DND-41 (cell line): ENCODE data around the gene DNAJC10.
"Not testable (repeated sequence)": the region's sequence is repeated elsewhere in the genome, so short reads cannot be mapped to it uniquely, and the experiment has no call there.

Experiments used
- ATAC-seq: fragments of 200-7000 bp; cut with Tn5 transposase; 3 replicates; pipeline ENCODE4 v1.9.1; 2021; ENCODE audit warnings: low read depth; ENCODE audit not compliant: insufficient read depth
- DNase-seq: peaks from one replicate; pipeline ENCODE4 v3.0.0-alpha.2; 2020
- H2AFZ ChIP-seq: 2 replicates; pipeline ENCODE4 v1.6.0; 2012; ENCODE audit warnings: low read depth, low read length
- H3K27ac ChIP-seq: 2 replicates; pipeline ENCODE4 v1.5.1; 2012; ENCODE audit warnings: low read length, inconsistent platforms
- H3K27me3 ChIP-seq: fragments of 200-600 bp; sonication (generic); 2 replicates; pipeline ENCODE4 v1.6.0; 2012; ENCODE audit warnings: low read length, mild to moderate bottlenecking, inconsistent platforms; ENCODE audit not compliant: insufficient read depth, poor library complexity
- H3K36me3 ChIP-seq: 2 replicates; pipeline ENCODE4 v1.5.1; 2012; ENCODE audit warnings: low read length, inconsistent platforms; ENCODE audit not compliant: insufficient read depth
- H3K4me1 ChIP-seq: 2 replicates; pipeline ENCODE4 v1.5.1; 2012; ENCODE audit warnings: mild to moderate bottlenecking, low read length; ENCODE audit not compliant: insufficient read depth
- H3K4me2 ChIP-seq: 2 replicates; pipeline ENCODE4 v1.6.0; 2012; ENCODE audit warnings: mild to moderate bottlenecking, moderate library complexity, low read length, inconsistent platforms; ENCODE audit not compliant: insufficient read depth
- H3K4me3 ChIP-seq, 2 experiments: fragments of 200-600 bp in 1 of 2; shearing (Covaris generic) in 1 of 2; 2 replicates each; pipeline ENCODE4 v1.5.1; 2012 to 2016; ENCODE audit warnings: inconsistent platforms in 2 of 2, low read length in 2 of 2, mild to moderate bottlenecking in 2 of 2, low read depth in 1 of 2, moderate library complexity in 1 of 2
- H3K79me2 ChIP-seq: 2 replicates; pipeline ENCODE4 v1.6.0; 2012; ENCODE audit warnings: low read length, inconsistent platforms; ENCODE audit not compliant: insufficient read depth
- H3K9ac ChIP-seq: 2 replicates; pipeline ENCODE4 v1.6.0; 2012; ENCODE audit warnings: low read depth, mild to moderate bottlenecking, inconsistent platforms, low read length, moderate library complexity
- H3K9me3 ChIP-seq: 2 replicates; pipeline ENCODE4 v1.5.1; 2012; ENCODE audit warnings: low read length, moderate library complexity, mild to moderate bottlenecking, inconsistent platforms; ENCODE audit not compliant: insufficient read depth, severe bottlenecking
- H4K20me1 ChIP-seq: 2 replicates; pipeline ENCODE4 v1.6.0; 2012; ENCODE audit warnings: low read length; ENCODE audit not compliant: insufficient read depth
- CTCF ChIP-seq: IDR thresholded peaks from 2 replicates; pipeline ENCODE4 v1.5.1; 2012; ENCODE audit warnings: borderline replicate concordance, low read length, moderate library complexity, mild to moderate bottlenecking; ENCODE audit not compliant: poor library complexity, severe bottlenecking; ENCODE audit errors: extremely low read depth
- EZH2 ChIP-seq: IDR thresholded peaks from 3 replicates; pipeline ENCODE4 v1.6.1; 2012; ENCODE audit warnings: borderline replicate concordance, low read depth, mild to moderate bottlenecking, moderate library complexity, low read length, inconsistent platforms; ENCODE audit not compliant: severe bottlenecking

DNAJC10 gene

GRCh38 chr2:182682210-182682609 lies 33.8 kb upstream of the DNAJC10 start:
- Histone ChIP-seq H3K27me3 (no peaks in the 10 kb centered on the region), H3K27ac (no peak overlapping the region), H4K20me1 (no peaks in the 10 kb centered on the region), H3K9me3 (no peaks in the 10 kb centered on the region), H3K79me2 (no peaks in the 10 kb centered on the region), H3K4me3 (no peak overlapping the region), H3K4me2 (no peak overlapping the region), H3K36me3 (no peaks in the 10 kb centered on the region), H3K4me1 (no peaks in the 10 kb centered on the region), H2AFZ (no peak overlapping the region), H3K9ac (no peak overlapping the region)
- no peak for TF ChIP-seq EZH2
- ATAC-seq = no peak
- no peak for DNase-seq

GRCh38 chr2:182685559-182685958 lies 30.5 kb upstream of the DNAJC10 start:
- no peak overlapping the region for H2AFZ ChIP-seq
- no peaks in the 10 kb centered on the region for H4K20me1 ChIP-seq
- no peaks in the 10 kb centered on the region for H3K79me2 ChIP-seq
- no peak overlapping the region for H3K4me3 ChIP-seq
- H3K9me3 ChIP-seq = no peaks in the 10 kb centered on the region
- H3K9ac ChIP-seq = no peak overlapping the region
- no peak overlapping the region for H3K27ac ChIP-seq
- no peak for TF ChIP-seq EZH2
- TF ChIP-seq CTCF = no peak
- DNase-seq = no peak
- no peak for ATAC-seq
- H3K27me3 ChIP-seq = no peaks in the 10 kb centered on the region
- no peak overlapping the region for H3K4me2 ChIP-seq
- H3K4me1 ChIP-seq = no peaks in the 10 kb centered on the region
- no peaks in the 10 kb centered on the region for H3K36me3 ChIP-seq

GRCh38 chr2:182686763-182687162 lies 29.3 kb upstream of the DNAJC10 start:
- not testable (repeated sequence) for H3K9me3 ChIP-seq, H3K4me1 ChIP-seq, H3K36me3 ChIP-seq, H3K9ac ChIP-seq, DNase-seq, H3K79me2 ChIP-seq, H4K20me1 ChIP-seq, ATAC-seq, H3K27me3 ChIP-seq, H3K4me3 ChIP-seq, H3K4me2 ChIP-seq, H2AFZ ChIP-seq, H3K27ac ChIP-seq

- H2AFZ ChIP-seq = no peak overlapping the region
- no peaks in the 10 kb centered on the region for H3K4me1 ChIP-seq
- H3K27ac ChIP-seq = no peak overlapping the region
- no peak overlapping the region for H3K4me2 ChIP-seq
- no peaks in the 10 kb centered on the region for H3K79me2 ChIP-seq
- no peak overlapping the region for H3K4me3 ChIP-seq
- no peaks in the 10 kb centered on the region for H3K36me3 ChIP-seq
- no peak overlapping the region for H3K9ac ChIP-seq
- ATAC-seq = no peak
- TF ChIP-seq CTCF = no peak
- TF ChIP-seq EZH2 = no peak
- H3K9me3 ChIP-seq = no peaks in the 10 kb centered on the region
- DNase-seq = no peak
- H4K20me1 ChIP-seq = no peaks in the 10 kb centered on the region
- H3K27me3 ChIP-seq = peaks cover 5% of the 10 kb centered on the region
These were observed 21.9 kb upstream of the DNAJC10 start for GRCh38 chr2:182694189-182694588.
